OCI-M1 (cell line): ENCODE results near the gene KCNQ5.

Experiments
- DNase-seq: peaks from one replicate; lab custom pipeline; 2025; lab: John Stamatoyannopoulos, UW

KCNQ5 gene

GRCh38 chr6:72793641-72794395 is 172.0 kb downstream of the KCNQ5 start:
- DNase-seq, result no peak

GRCh38 chr6:72798196-72798595 is 176.3 kb downstream of the KCNQ5 start:
- no peak for DNase-seq

- no peak for DNase-seq
Observed at GRCh38 chr6:72809746-72810379, 188.0 kb downstream of the KCNQ5 start.

GRCh38 chr6:72810571-72811280 is 188.9 kb downstream of the KCNQ5 start:
- no peak for DNase-seq

- DNase-seq, result no peak
Observed at GRCh38 chr6:72811971-72812421, 190.1 kb downstream of the KCNQ5 start.

GRCh38 chr6:72813807-72814596 is 192.1 kb downstream of the KCNQ5 start:
- no peak for DNase-seq

GRCh38 chr6:72816022-72816421 is 194.2 kb downstream of the KCNQ5 start:
- DNase-seq, result no peak

- DNase-seq, result no peak
Observed at GRCh38 chr6:72817208-72817607, 195.3 kb downstream of the KCNQ5 start.

- no peak for DNase-seq
Observed at GRCh38 chr6:72819609-72820008, 197.7 kb downstream of the KCNQ5 start.

- DNase-seq, result no peak
Observed at GRCh38 chr6:72820153-72820552, 198.3 kb downstream of the KCNQ5 start.

- no peak for DNase-seq
Observed at GRCh38 chr6:72820906-72821305, 199.0 kb downstream of the KCNQ5 start.

- DNase-seq, result no peak
Observed at GRCh38 chr6:72822023-72822422, 200.2 kb downstream of the KCNQ5 start.

- DNase-seq, result no peak
Observed at GRCh38 chr6:72822691-72823090, 200.8 kb downstream of the KCNQ5 start.

- DNase-seq, result no peak
Observed at GRCh38 chr6:72824833-72825232, 203.0 kb downstream of the KCNQ5 start.

- no peak for DNase-seq
Observed at GRCh38 chr6:72825315-72825911, 203.5 kb downstream of the KCNQ5 start.

GRCh38 chr6:72826037-72826436 is 204.2 kb downstream of the KCNQ5 start:
- no peak for DNase-seq

- DNase-seq, result no peak
Observed at GRCh38 chr6:72826744-72827438, 205.0 kb downstream of the KCNQ5 start.

GRCh38 chr6:72828904-72829303 is 207.0 kb downstream of the KCNQ5 start:
- no peak for DNase-seq

- no peak for DNase-seq
Observed at GRCh38 chr6:72832271-72832670, 210.4 kb downstream of the KCNQ5 start.

- DNase-seq, result no peak
Observed at GRCh38 chr6:72835749-72836148, 213.9 kb downstream of the KCNQ5 start.

- DNase-seq, result no peak
Observed at GRCh38 chr6:72836971-72837370, 215.1 kb downstream of the KCNQ5 start.
